A549 treated with ZK216348 at 1 μM for 4 hours (cell line): ENCODE measurements around the gene OR1N1. TPM values are rescaled to one million over a fixed set of nuclear protein-coding genes. Genes with fewer than 3 reads are reported as not detected.

Experiments used
- total RNA-seq: library from RNA; stranded (reverse); fragments of 200-300 nt; extraction: Qiagen RNA extraction; gene quantifications from 5 replicates; pipeline ENCODE4 v1.2.3, GENCODE V29; 2022; ENCODE audit warnings: low read depth

The OR1N1 gene, protein sequence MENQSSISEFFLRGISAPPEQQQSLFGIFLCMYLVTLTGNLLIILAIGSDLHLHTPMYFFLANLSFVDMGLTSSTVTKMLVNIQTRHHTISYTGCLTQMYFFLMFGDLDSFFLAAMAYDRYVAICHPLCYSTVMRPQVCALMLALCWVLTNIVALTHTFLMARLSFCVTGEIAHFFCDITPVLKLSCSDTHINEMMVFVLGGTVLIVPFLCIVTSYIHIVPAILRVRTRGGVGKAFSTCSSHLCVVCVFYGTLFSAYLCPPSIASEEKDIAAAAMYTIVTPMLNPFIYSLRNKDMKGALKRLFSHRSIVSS
- not detected in 5 replicates for total RNA-seq

DNA sequence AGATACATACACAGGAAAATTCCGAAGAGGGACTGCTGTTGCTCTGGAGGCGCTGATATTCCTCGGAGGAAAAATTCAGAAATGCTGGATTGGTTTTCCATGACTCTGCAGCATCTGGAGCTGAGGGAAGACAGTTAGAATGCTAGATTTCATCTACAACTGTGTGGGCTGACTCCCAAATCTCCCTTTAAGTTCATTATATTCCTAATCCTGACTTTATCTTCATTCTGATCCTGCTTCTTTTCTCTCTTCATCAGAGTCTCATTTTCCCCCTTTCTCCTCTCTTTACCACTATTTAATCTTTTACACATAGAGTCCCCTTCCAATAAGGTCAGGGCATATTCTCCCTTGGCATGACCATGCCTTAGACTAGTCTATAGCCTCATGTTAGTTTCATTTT, at the start of gene OR1N1:
Gene OR1N1, minus strand, starts transcription at position 101 of the 400 bp plus-strand sequence. Its CDS starts 0 bp downstream, at position 101.

DNA sequence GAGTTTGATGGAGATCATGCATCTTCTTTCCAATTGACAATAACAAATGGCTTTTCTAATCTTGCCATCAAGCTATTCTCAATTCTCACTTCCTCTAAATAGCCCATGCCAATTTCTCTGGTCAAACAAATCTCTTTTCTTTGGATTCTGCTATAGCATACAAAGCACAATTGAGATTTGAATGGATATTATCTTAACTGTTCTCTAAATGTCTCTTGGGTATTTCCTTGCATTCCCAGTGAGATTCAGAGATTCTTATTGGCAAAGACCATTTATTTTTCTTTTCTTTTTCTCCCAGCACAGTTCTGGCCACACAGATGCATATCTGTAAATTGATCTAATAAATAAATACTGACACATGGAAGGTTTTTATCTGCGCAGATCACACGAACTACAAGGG, 25.7 kb upstream of the OR1N1 start, which contains the start of gene OR1N2:
Gene OR1N2, plus strand, starts transcription at position 301 of the 400 bp plus-strand sequence. CDS start 100 bp downstream, outside the sequence.

DNA sequence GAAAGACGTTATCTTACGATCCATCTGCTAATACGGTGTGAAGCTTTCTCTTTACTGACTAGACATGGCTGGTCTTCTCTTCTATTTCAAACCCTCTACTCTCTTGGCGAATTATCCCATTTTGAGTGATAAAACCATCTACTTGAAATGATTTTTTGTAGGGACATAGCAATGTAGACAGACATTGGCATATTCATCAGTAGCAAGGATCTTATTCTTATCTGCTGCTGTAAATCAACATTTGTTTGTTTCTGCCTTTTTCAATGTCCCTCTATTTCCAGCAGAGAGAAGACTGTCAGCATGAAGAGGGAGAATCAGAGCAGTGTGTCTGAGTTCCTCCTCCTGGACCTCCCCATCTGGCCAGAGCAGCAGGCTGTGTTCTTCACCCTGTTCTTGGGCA, 8.3 kb downstream of the OR1N1 start, which contains the start of gene OR1J4:
Gene OR1J4, plus strand, starts transcription at position 301 of the 400 bp plus-strand sequence. Its CDS starts 0 bp downstream, at position 301.

DNA sequence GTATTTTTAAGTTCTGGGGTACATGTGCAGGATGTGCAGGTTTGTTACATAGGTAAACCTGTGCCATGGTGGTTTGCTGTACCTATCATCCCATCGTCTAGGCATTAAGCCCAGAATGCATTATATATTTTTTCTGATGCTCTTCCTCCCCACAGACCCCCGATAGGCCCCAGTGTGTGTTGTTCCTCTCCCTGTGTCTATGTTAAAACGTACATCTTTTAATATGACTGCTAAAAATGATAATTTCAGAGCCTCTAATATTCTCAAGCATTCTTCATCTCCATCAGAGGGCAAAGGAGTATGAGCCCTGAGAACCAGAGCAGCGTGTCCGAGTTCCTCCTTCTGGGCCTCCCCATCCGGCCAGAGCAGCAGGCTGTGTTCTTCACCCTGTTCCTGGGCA, 16.6 kb downstream of the OR1N1 start, which contains the start of gene OR1J2:
Gene OR1J2, plus strand, starts transcription at position 301 of the 400 bp plus-strand sequence. Its CDS starts 0 bp downstream, at position 301.

DNA sequence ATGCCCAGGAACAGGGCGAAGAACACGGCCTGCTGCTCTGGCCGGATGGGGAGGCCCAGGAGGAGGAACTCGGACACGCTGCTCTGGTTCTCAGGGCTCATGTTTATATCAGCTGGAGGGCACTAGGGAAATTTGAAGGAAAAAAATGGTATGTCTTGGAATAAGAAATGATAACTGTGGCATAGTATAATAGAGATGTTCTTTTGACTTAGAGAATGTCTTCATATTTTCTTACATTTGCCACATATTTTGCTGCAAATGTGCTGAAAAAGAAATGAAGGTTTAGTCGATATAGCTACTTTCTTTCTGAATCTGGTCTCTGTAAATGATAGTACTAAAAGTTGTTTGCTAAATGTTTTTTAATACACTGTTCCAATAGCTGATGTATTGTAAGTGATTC, 49.3 kb downstream of the OR1N1 start, which contains the start of gene OR1J1:
Gene OR1J1, minus strand, starts transcription at position 101 of the 400 bp plus-strand sequence. Its CDS starts 0 bp downstream, at position 101.

Other genes with a start within 250 kb of the OR1N1 start
- gene PTGS1, start 156.3 kb downstream of the OR1N1 start, total RNA-seq: 1.3 to 1.6 TPM (median 1.6 TPM) in 5 replicates
- not detected in 5 replicates for gene OR1J1, start 49.4 kb downstream of the OR1N1 start, total RNA-seq
- not detected in 5 replicates for gene OR1J2, start 16.5 kb downstream of the OR1N1 start, total RNA-seq
- not detected in 5 replicates for gene OR1J4, start 8.2 kb downstream of the OR1N1 start, total RNA-seq
- not detected in 5 replicates for gene OR1N2, start 25.8 kb upstream of the OR1N1 start, total RNA-seq
- gene OR1L8, start 56.1 kb upstream of the OR1N1 start, total RNA-seq: not detected in 5 replicates
- gene OR1Q1, start 87.4 kb upstream of the OR1N1 start, total RNA-seq: 0.15 TPM in 1 of 5 replicates, not detected in the others
- gene OR1B1, start 130.3 kb upstream of the OR1N1 start, total RNA-seq: not detected in 5 replicates
- gene OR1L1, start 134.4 kb upstream of the OR1N1 start, total RNA-seq: not detected in 5 replicates
- not detected in 5 replicates for gene OR1L3, start 147.8 kb upstream of the OR1N1 start, total RNA-seq
- gene OR1L4, start 196.7 kb upstream of the OR1N1 start, total RNA-seq: not detected in 5 replicates
- gene OR1L6, start 215.0 kb upstream of the OR1N1 start, total RNA-seq: not detected in 5 replicates